Measurements from ENCODE around the gene DNM2.

Gene DNM2

DNA sequence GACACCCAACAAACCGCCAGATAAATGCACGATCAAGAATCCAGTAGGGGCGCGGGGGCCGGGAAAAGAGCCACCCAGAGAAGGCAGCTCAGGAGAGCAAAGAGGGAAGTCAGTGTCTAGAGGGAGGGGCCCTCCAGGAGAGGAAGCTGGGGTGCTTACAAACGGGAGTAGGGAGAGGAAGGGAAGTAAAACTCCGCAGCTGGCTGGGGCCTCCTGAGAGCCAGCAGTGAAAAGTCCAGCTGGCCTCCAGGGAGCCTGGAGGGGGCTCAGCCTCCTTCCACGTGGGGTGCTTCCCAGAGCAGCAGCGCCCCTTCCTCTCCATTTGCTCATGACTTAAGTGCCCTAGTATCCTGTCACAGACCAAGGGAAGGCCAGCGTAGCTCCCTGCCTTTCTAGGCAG is 66.4 kb downstream of the DNM2 start:
- DNase-seq (ENCODE audit: low read depth in 1 of 2, low spot score in 1 of 2): peak; percentile 87 to 93
- Histone ChIP-seq H3K27ac (replicated peaks) (peak overlapping the region; percentile 72), H3K4me3 (replicated peaks; ENCODE audit: insufficient read depth, low read length) (no peak overlapping the region), H3K27me3 (ENCODE audit: insufficient read depth, poor library complexity, severe bottlenecking) (no peaks in the 10 kb centered on the region)
- peak; percentile 44; the same call in 1 of the 2 replicates for TF ChIP-seq POLR2AphosphoS5 (IDR thresholded peaks at IDR 0.05; ENCODE audit: low read depth)
- peak; percentile 98 for TF ChIP-seq SPI1 (IDR thresholded peaks at IDR 0.05; ENCODE audit: borderline replicate concordance, low read depth)
- no peak for TF ChIP-seq GABPA (IDR thresholded peaks at IDR 0.05; ENCODE audit: low read depth)

- Histone ChIP-seq H3K4me3 (replicated peaks; ENCODE audit: insufficient read depth, low read length) (no peak overlapping the region), H3K27ac (replicated peaks) (no peak overlapping the region), H3K27me3 (ENCODE audit: insufficient read depth, poor library complexity, severe bottlenecking) (no peaks in the 10 kb centered on the region)
- DNase-seq (ENCODE audit: low read depth in 1 of 2, low spot score in 1 of 2): no peak
- TF ChIP-seq, protein P1, sequence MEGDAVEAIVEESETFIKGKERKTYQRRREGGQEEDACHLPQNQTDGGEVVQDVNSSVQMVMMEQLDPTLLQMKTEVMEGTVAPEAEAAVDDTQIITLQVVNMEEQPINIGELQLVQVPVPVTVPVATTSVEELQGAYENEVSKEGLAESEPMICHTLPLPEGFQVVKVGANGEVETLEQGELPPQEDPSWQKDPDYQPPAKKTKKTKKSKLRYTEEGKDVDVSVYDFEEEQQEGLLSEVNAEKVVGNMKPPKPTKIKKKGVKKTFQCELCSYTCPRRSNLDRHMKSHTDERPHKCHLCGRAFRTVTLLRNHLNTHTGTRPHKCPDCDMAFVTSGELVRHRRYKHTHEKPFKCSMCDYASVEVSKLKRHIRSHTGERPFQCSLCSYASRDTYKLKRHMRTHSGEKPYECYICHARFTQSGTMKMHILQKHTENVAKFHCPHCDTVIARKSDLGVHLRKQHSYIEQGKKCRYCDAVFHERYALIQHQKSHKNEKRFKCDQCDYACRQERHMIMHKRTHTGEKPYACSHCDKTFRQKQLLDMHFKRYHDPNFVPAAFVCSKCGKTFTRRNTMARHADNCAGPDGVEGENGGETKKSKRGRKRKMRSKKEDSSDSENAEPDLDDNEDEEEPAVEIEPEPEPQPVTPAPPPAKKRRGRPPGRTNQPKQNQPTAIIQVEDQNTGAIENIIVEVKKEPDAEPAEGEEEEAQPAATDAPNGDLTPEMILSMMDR (IDR thresholded peaks at IDR 0.05; ENCODE audit: insufficient read depth, low read length): no peak
- TF ChIP-seq POLR2AphosphoS5 (IDR thresholded peaks at IDR 0.05; ENCODE audit: low read depth) (no peak), REST (IDR thresholded peaks at IDR 0.05; ENCODE audit: insufficient replicate concordance, low read depth) (no peak), SPI1 (IDR thresholded peaks at IDR 0.05; ENCODE audit: borderline replicate concordance, low read depth) (no peak)
These were observed 70.3 kb downstream of the DNM2 start for GRCh38 chr19:10788146-10788545.

- Histone ChIP-seq H3K4me3 (replicated peaks; ENCODE audit: insufficient read depth, low read length) (no peak overlapping the region), H3K27me3 (ENCODE audit: insufficient read depth, poor library complexity, severe bottlenecking) (no peaks in the 10 kb centered on the region), H3K27ac (replicated peaks) (no peak overlapping the region)
- TF ChIP-seq REST (IDR thresholded peaks at IDR 0.05; ENCODE audit: insufficient replicate concordance, low read depth) (no peak), POLR2AphosphoS5 (IDR thresholded peaks at IDR 0.05; ENCODE audit: low read depth) (no peak), GABPA (IDR thresholded peaks at IDR 0.05; ENCODE audit: low read depth) (no peak), SPI1 (IDR thresholded peaks at IDR 0.05; ENCODE audit: borderline replicate concordance, low read depth) (no peak)
- TF ChIP-seq, protein P1 (IDR thresholded peaks at IDR 0.05; ENCODE audit: insufficient read depth, low read length): no peak
- DNase-seq (ENCODE audit: low read depth in 1 of 2, low spot score in 1 of 2): no peak
These were observed 72.0 kb downstream of the DNM2 start for GRCh38 chr19:10789866-10790265.

DNA sequence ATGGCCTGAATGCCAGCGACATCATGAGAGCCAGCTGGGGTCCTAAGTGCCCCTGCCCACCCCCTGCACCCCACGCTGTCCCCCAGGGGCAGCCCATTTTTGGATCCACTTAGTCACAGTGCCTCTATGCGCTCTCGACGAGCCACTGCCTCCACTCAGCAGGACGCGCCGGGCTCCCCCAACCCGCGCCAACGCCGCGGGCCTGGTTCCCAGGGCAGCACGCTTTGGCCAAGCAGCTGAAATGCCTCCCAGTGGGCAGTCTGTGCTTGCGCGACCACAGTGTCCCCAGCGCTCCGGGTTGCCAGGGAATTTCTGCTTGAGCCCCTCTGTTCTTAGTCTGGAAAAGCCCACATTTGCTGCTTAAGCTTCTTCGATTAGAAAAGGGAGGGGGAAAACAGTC is 78.8 kb downstream of the DNM2 start:
- Histone ChIP-seq H3K27me3 (ENCODE audit: insufficient read depth, poor library complexity, severe bottlenecking) (no peaks in the 10 kb centered on the region), H3K4me3 (replicated peaks; ENCODE audit: insufficient read depth, low read length) (no peak overlapping the region), H3K27ac (replicated peaks) (no peak overlapping the region)
- TF ChIP-seq GABPA (IDR thresholded peaks at IDR 0.05; ENCODE audit: low read depth): no peak
- DNase-seq (ENCODE audit: low read depth in 1 of 2, low spot score in 1 of 2): no peak

GRCh38 chr19:10797078-10797477 is 79.2 kb downstream of the DNM2 start:
- no peak for DNase-seq (ENCODE audit: low read depth in 1 of 2, low spot score in 1 of 2)
- Histone ChIP-seq H3K4me3 (replicated peaks; ENCODE audit: insufficient read depth, low read length) (no peak overlapping the region), H3K27me3 (ENCODE audit: insufficient read depth, poor library complexity, severe bottlenecking) (no peaks in the 10 kb centered on the region), H3K27ac (replicated peaks) (no peak overlapping the region)
- TF ChIP-seq POLR2AphosphoS5 (IDR thresholded peaks at IDR 0.05; ENCODE audit: low read depth): no peak
- TF ChIP-seq REST (IDR thresholded peaks at IDR 0.05; ENCODE audit: insufficient replicate concordance, low read depth): no peak
- TF ChIP-seq SPI1 (IDR thresholded peaks at IDR 0.05; ENCODE audit: borderline replicate concordance, low read depth): no peak
- no peak for TF ChIP-seq GABPA (IDR thresholded peaks at IDR 0.05; ENCODE audit: low read depth)
- TF ChIP-seq, protein P1 (IDR thresholded peaks at IDR 0.05; ENCODE audit: insufficient read depth, low read length): no peak
